AG09319 (cell line): Measurements from ENCODE around the gene HTR3A.

Source experiments
- DNase-seq: peaks from one replicate; pipeline ENCODE4 v3.0.0-alpha.2; 2010; ENCODE audit warnings: low read depth; ENCODE audit errors: extremely low read depth
- CTCF ChIP-seq: IDR thresholded peaks from 2 replicates; pipeline ENCODE4 v1.5.1; 2011; ENCODE audit warnings: low read depth, mild to moderate bottlenecking, inconsistent platforms, low read length, moderate library complexity

The HTR3A gene

GRCh38 chr11:114036958-114037357, 62.0 kb downstream of the HTR3A start:
- no peak for DNase-seq
- TF ChIP-seq CTCF, result no peak

DNA sequence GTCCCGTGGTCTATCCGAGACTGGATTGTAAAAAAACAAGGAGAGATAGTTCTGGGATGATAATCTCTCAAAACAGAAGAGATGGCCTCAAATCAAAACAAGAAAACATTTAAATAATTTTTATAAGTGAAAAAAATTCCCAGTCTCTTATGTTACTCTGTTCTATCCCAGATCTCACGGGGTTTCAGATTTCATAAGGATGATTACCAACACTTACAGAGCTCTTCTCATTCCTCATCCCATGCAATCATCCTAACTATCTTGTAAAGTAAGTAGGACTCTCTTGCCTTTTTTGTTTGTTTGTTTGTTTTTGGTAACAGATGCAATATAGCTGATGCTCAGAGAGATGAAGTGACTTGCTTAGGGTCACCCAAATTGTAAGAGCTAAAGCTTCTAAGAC, 64.6 kb downstream of the HTR3A start:
- no peak for DNase-seq
- no peak for TF ChIP-seq CTCF
